Testis (tissue), 3 donors: Measurements from ENCODE around the gene CAMTA1. TPM values are rescaled to one million over a fixed set of nuclear protein-coding genes. Genes with fewer than 3 reads are reported as not detected.
"Not testable (repeated sequence)": the region's sequence is repeated elsewhere in the genome, so short reads cannot be mapped to it uniquely, and the experiment has no call there.

Source experiments
- DNase-seq: peaks from one replicate; pipeline ENCODE4 v3.0.0-alpha.2; 2019
- H3K27ac ChIP-seq, 2 donors: fragments of 200-600 bp; sonication (generic); one replicate each; pipeline ENCODE4 v1.5.1; 2019
- H3K27me3 ChIP-seq: fragments of 200-600 bp; sonication (generic); one replicate; pipeline ENCODE4 v1.5.1; 2019
- H3K36me3 ChIP-seq: fragments of 200-600 bp; sonication (generic); one replicate; pipeline ENCODE4 v1.5.1; 2017; ENCODE audit warnings: low read depth; ENCODE audit errors: missing control alignments
- H3K4me1 ChIP-seq: fragments of 200-600 bp; sonication (generic); one replicate; pipeline ENCODE4 v1.5.1; 2019
- H3K4me3 ChIP-seq, 2 donors: fragments of 200-600 bp; sonication (generic); one replicate each; pipeline ENCODE4 v1.5.1; 2017 to 2019
- H3K9me3 ChIP-seq: fragments of 200-600 bp; sonication (generic); one replicate; pipeline ENCODE4 v1.5.1; 2017
- POLR2A ChIP-seq: fragments of 450-650 bp; IDR thresholded peaks from one replicate; pipeline ENCODE4 v1.6.1; 2017; ENCODE audit warnings: antibody characterized with exemption, mild to moderate bottlenecking, moderate library complexity
- WGBS, 2 donors: methylation state at CpG; one replicate each; pipeline ENCODE4 v1.1.5; 2018; 5-methylcytosine and 5-hydroxymethylcytosine counted together
- intact Hi-C: fragments of 100-400 bp; cut with DNase I; formaldehyde crosslinking; loops from one replicate; pipeline ENCODE4 v1.15.1; 2023; ENCODE audit warnings: low total_unique reads
- polyA plus RNA-seq: library from polyadenylated mRNA; stranded (reverse); fragments of 350-450 nt; fragmentation: Illumina TruSeq; extraction: RNeasy Lipid Tissue Mini Kit (QIAGEN cat#74804); gene quantifications from one replicate; pipeline ENCODE4 v1.2.3, GENCODE V29; 2014; ENCODE audit warnings: low read depth, low replicate concordance; ENCODE audit not compliant: insufficient read depth
- total RNA-seq, 2 donors: library from RNA; depleted of rRNA; stranded (reverse); fragments of >200 nt; gene quantifications; one replicate each; pipeline ENCODE4 v1.2.3, GENCODE V29; 2016
- TF ChIP-seq, protein P1 (sequence below), 3 experiments: fragments of 450-650 bp in 2 of 3; fragments of 200-600 bp in 1 of 3; sonication (generic) in 1 of 3; IDR thresholded peaks; one replicate each; pipeline ENCODE4 v1.5.1; 2016 to 2019; ENCODE audit warnings: antibody characterized with exemption in 3 of 3, mild to moderate bottlenecking in 2 of 3, moderate library complexity in 1 of 3

CAMTA1 gene
- total and polyA plus RNA-seq, 3 donors from 2014 or later = 116 to 158 (median 119) TPM

- no peak for DNase-seq
- no peaks in the 10 kb centered on the region for H3K27me3 ChIP-seq
- H3K36me3 ChIP-seq = no peaks in the 10 kb centered on the region
- TF ChIP-seq POLR2A = no peak
- TF ChIP-seq, protein P1, sequence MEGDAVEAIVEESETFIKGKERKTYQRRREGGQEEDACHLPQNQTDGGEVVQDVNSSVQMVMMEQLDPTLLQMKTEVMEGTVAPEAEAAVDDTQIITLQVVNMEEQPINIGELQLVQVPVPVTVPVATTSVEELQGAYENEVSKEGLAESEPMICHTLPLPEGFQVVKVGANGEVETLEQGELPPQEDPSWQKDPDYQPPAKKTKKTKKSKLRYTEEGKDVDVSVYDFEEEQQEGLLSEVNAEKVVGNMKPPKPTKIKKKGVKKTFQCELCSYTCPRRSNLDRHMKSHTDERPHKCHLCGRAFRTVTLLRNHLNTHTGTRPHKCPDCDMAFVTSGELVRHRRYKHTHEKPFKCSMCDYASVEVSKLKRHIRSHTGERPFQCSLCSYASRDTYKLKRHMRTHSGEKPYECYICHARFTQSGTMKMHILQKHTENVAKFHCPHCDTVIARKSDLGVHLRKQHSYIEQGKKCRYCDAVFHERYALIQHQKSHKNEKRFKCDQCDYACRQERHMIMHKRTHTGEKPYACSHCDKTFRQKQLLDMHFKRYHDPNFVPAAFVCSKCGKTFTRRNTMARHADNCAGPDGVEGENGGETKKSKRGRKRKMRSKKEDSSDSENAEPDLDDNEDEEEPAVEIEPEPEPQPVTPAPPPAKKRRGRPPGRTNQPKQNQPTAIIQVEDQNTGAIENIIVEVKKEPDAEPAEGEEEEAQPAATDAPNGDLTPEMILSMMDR (IDR thresholded peaks at IDR 0.05) = no peak
- H3K4me3 ChIP-seq = no peak overlapping the region
- no peaks in the 10 kb centered on the region for H3K9me3 ChIP-seq
- no peaks in the 10 kb centered on the region for H3K4me1 ChIP-seq
- no peak overlapping the region for H3K27ac ChIP-seq
- intact Hi-C loops = no loop called here
- WGBS, 2 donors = 78 to 86% methylated on average over 7 to 9 of the region's 9 CpGs
Measured at GRCh38 chr1:7145947-7146346, 360.7 kb downstream of the CAMTA1 start.

- no peaks in the 10 kb centered on the region for H3K36me3 ChIP-seq
- intact Hi-C loops = no loop called here
- no peak for DNase-seq
- H3K27ac ChIP-seq = no peak overlapping the region
- no peaks in the 10 kb centered on the region for H3K9me3 ChIP-seq
- TF ChIP-seq POLR2A = no peak
- TF ChIP-seq, protein P1 (IDR thresholded peaks at IDR 0.05) = no peak
- H3K27me3 ChIP-seq = no peaks in the 10 kb centered on the region
- no peaks in the 10 kb centered on the region for H3K4me1 ChIP-seq
- no peak overlapping the region for H3K4me3 ChIP-seq
- 92 to 98% methylated on average over 5 of the region's 5 CpGs for WGBS, 2 donors
Measured at GRCh38 chr1:7146710-7147109, 361.5 kb downstream of the CAMTA1 start.

DNA sequence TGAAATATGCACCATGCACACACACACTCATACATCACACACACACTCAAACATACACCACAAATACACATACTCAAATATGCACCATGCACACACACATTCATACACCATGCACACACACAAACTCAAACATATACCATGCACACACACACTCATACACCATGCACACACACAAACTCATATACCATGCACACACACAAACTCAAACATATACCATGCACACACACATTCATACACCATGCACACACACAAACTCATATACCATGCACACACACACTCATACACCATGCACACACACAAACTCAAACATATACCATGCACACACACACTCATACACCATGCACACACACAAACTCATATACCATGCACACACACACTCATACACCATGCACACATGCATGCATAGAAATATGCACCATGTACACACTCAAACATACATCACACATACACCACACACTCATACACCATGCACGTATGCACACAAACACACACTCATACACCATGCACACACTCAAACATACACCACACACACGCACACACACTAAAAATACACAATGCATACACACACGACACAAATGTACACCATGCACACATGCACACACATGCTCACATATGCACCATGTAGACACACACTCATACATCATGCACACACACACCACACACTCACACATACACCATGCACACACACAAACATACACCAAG lies 362.5 kb downstream of the CAMTA1 start:
- H3K27ac ChIP-seq, H3K4me1 ChIP-seq, H3K27me3 ChIP-seq, intact Hi-C loops, DNase-seq, H3K4me3 ChIP-seq, H3K9me3 ChIP-seq, H3K36me3 ChIP-seq: not testable (repeated sequence)
- 90 to 91% methylated on average over 3 of the region's 3 CpGs for WGBS, 2 donors

- 58 to 74% methylated on average over 27 to 31 of the region's 31 CpGs for WGBS, 2 donors
- Histone ChIP-seq H3K27ac (no peak overlapping the region), H3K4me3 (no peak overlapping the region), H3K4me1 (no peaks in the 10 kb centered on the region), H3K36me3 (no peaks in the 10 kb centered on the region), H3K9me3 (no peaks in the 10 kb centered on the region), H3K27me3 (no peaks in the 10 kb centered on the region)
- intact Hi-C loops = no loop called here
- TF ChIP-seq, protein P1 (IDR thresholded peaks at IDR 0.05) = no peak
- no peak for TF ChIP-seq POLR2A
- peak; percentile 28 for DNase-seq
Measured at GRCh38 chr1:7149080-7149838, 364.0 kb downstream of the CAMTA1 start.

GRCh38 chr1:7150724-7151280 lies 365.5 kb downstream of the CAMTA1 start:
- WGBS, 2 donors = 89% methylated on average over 19 of the region's 19 CpGs
- Histone ChIP-seq H3K4me1 (no peaks in the 10 kb centered on the region), H3K27ac (no peak overlapping the region), H3K27me3 (no peaks in the 10 kb centered on the region), H3K9me3 (no peaks in the 10 kb centered on the region), H3K36me3 (no peaks in the 10 kb centered on the region), H3K4me3 (no peak overlapping the region)
- DNase-seq = no peak
- intact Hi-C loops = no loop called here
- TF ChIP-seq, protein P1 (IDR thresholded peaks at IDR 0.05) = no peak
- TF ChIP-seq POLR2A = no peak
